ENCODE data around the gene AIFM1. TPM values are rescaled to one million over a fixed set of nuclear protein-coding genes. Genes with fewer than 3 reads are reported as not detected.

The AIFM1 gene
- total RNA-seq, 1 donor from 2014 or later, result 31.3 TPM

DNA sequence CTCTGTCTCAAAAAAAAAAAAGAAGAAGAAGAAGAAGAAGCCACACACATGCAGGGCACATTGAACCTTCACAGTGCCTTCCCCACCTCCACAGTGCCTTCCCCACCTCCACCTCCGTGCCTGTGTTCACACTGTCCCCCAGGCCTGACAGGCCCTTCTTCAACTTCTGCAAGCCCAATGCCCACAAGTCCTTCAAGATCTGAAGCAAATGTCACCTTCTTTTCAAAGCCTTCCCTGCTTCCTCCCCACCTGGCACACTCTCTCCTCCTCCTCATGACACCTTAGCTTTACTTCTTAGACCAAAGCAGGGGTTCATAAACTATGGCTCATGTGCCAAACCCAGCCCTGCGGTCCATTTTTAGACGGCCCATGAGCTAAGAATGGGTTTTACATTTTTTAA is 75.3 kb downstream of the AIFM1 start:
- DNase-seq (ENCODE audit: low spot score in 2 of 2, unreplicated experiment in 2 of 2), result no peak
- H3K27me3 Mint-ChIP-seq (ENCODE audit: low read depth), result no peaks in the 10 kb centered on the region
- TF ChIP-seq, protein P1, sequence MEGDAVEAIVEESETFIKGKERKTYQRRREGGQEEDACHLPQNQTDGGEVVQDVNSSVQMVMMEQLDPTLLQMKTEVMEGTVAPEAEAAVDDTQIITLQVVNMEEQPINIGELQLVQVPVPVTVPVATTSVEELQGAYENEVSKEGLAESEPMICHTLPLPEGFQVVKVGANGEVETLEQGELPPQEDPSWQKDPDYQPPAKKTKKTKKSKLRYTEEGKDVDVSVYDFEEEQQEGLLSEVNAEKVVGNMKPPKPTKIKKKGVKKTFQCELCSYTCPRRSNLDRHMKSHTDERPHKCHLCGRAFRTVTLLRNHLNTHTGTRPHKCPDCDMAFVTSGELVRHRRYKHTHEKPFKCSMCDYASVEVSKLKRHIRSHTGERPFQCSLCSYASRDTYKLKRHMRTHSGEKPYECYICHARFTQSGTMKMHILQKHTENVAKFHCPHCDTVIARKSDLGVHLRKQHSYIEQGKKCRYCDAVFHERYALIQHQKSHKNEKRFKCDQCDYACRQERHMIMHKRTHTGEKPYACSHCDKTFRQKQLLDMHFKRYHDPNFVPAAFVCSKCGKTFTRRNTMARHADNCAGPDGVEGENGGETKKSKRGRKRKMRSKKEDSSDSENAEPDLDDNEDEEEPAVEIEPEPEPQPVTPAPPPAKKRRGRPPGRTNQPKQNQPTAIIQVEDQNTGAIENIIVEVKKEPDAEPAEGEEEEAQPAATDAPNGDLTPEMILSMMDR (IDR thresholded peaks at IDR 0.05; ENCODE audit: unreplicated experiment), result no peak
- peaks cover 9% of the 10 kb centered on the region for H3K9me3 Mint-ChIP-seq
- no peak overlapping the region for H3K27ac Mint-ChIP-seq
- H3K4me1 Mint-ChIP-seq, result peaks cover 4% of the 10 kb centered on the region
- no peak overlapping the region for H3K4me3 Mint-ChIP-seq
- H3K36me3 Mint-ChIP-seq, result peaks cover 6% of the 10 kb centered on the region

DNA sequence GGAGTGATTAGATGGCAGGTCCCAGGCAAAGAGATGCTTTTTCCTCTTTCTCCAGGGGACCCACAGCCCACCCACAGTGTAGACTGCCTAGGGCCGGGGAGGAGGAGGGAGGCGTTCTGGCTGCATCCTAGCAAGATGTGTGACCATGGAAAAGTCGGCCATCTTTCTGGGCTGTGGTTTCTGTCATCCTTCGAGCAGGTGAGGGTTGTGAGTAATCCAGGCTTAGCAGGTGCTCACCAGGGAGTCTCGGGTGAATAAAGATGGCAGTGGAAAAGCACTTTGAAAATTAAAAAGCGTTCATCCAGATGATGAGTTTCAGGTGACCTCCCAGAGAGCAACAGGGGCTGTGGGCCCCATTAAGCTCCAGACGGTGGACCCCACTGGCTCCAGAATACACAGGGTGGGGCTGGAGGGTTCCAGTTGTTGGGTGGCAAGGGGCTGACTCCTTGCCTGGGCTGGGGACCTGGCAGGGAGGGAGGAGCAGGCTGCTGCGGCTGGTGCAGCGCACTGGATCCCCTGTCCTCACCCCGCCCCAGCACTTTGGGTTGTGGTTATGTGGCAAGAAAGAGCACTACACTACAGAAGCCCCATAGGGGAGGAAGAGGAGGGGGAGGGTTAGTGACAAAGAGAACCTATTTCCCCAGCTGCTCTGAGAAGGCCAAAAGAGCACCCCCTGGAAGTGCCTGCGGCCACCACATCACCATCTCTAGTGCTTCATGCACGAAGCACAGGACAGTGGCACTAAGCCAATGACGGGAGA is 79.0 kb downstream of the AIFM1 start:
- DNase-seq (ENCODE audit: low spot score in 2 of 2, unreplicated experiment in 2 of 2), result no peak
- Mint-ChIP-seq H3K36me3 (peaks cover 6% of the 10 kb centered on the region), H3K27ac (no peak overlapping the region), H3K4me3 (no peak overlapping the region), H3K27me3 (ENCODE audit: low read depth) (no peaks in the 10 kb centered on the region), H3K9me3 (peaks cover 9% of the 10 kb centered on the region), H3K4me1 (peaks cover 28% of the 10 kb centered on the region)
- TF ChIP-seq, protein P1 (IDR thresholded peaks at IDR 0.05; ENCODE audit: unreplicated experiment), result no peak

DNA sequence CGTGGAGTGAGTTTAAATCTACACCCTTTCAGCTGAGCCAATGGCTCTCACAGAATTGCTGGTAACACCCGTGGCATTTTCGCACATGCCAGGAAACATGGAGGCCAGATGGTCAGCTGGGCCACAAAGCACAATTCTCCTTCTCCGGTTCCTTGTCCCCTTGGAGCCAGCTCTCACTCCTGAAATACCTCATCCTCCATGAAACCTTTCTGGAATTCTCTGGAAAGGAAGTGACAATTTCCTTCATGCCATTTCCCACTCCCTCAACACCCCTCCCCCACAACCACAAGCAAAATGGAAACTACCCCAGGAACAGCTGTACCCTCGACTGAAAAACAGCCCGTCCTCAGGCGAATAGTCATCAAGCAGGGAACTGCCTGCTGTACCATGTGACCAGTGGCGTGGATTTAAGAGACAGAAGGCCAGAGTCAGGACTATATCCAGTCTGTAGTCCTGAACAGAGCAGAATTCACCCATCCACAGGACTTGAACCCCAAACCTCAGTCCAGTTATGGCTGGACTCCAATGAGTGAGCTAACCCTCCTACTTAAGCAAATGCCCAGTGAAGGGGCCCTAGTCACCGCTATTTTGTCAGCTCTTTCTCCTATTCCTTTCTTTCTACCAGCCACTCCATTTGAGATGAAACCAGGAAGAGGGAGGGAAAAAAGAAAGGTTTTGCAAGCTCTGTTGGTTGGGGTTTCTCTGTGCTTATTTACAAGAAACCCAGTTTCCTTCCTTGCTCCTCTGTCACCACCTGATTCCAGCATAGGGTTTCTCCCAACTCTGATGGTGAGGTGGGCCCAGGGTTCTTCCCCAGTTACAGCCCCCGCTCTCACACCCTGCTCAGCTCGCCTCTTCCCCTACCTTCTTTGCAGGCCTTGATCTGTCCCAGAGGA is 79.8 kb downstream of the AIFM1 start:
- no peak for DNase-seq (ENCODE audit: low spot score in 2 of 2, unreplicated experiment in 2 of 2)
- peaks cover 32% of the 10 kb centered on the region for H3K4me1 Mint-ChIP-seq
- H3K4me3 Mint-ChIP-seq, result no peak overlapping the region
- TF ChIP-seq, protein P1 (IDR thresholded peaks at IDR 0.05; ENCODE audit: unreplicated experiment), result no peak
- peaks cover 9% of the 10 kb centered on the region for H3K9me3 Mint-ChIP-seq
- peak overlapping the region; percentile 43 for H3K27ac Mint-ChIP-seq
- peaks cover 6% of the 10 kb centered on the region for H3K36me3 Mint-ChIP-seq
- no peaks in the 10 kb centered on the region for H3K27me3 Mint-ChIP-seq (ENCODE audit: low read depth)

DNA sequence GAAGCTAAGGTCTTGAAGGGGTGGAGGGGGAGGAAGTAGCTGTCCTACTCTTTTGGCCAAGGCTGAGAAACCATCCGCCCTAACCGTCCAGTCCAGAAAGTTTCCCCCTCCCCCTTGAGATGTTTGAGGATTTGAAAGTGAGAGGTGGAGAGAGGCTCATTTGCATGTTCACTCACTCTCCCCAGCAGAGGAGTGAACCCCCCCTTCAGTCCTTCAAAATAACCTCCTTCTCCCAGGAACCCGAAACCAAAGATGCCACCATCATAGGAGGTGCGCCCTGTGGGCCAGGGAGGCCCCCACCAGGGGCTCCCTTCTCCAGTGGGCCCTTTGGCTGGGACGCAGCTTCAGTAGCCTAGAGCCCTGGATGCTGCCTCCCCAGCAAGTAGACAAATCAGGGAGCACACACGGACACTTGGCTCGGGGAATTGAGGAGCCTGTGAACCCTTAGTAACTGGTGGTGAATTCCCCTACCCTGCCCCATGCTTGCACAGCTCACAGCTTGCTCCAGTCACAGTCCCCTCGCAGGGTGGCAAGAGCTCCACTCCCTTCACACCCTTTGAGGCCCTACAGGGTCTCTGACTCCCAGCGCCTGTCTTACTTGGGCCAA is 80.9 kb downstream of the AIFM1 start:
- H3K27me3 Mint-ChIP-seq (ENCODE audit: low read depth), result no peaks in the 10 kb centered on the region
- H3K4me1 Mint-ChIP-seq, result peaks cover 32% of the 10 kb centered on the region
- H3K4me3 Mint-ChIP-seq, result no peak overlapping the region
- peaks cover 8% of the 10 kb centered on the region for H3K36me3 Mint-ChIP-seq
- H3K9me3 Mint-ChIP-seq, result peaks cover 4% of the 10 kb centered on the region
- TF ChIP-seq, protein P1 (IDR thresholded peaks at IDR 0.05; ENCODE audit: unreplicated experiment), result no peak
- DNase-seq (ENCODE audit: low spot score in 2 of 2, unreplicated experiment in 2 of 2), result no peak
- no peak overlapping the region for H3K27ac Mint-ChIP-seq

DNA sequence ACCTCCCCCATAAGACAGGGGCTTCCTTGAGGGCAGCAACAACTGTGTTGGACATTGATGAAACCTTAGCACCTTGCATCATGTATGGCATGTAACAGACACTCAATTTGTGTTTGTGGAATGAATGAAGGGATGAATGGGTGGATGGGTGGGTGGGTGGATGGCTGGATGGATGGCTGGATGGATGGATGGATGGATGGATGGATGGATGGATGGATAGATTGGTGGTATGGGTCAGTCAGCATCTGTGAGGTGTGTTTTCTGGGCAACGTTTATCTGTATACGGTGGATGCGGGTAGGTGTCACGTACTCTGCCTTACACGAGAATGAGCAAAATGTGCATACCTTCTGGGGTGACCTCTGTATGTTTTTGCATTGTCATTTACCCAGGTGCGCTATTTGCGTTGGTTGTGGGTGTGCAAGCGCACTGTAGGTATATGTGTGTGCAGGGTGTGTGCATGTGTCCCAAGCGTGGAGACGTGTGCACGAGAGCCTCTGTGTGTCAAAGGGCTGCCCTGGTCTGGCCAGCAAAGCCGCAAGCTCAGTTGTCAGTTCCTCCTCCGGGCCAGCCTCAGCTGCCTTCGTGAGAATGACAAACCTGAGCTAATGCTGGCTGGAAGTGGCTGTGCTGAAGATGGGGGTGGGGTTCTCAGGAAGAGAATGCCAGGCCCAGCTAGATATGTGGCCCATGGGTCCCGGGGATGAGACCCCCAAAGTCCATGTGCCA is 81.8 kb downstream of the AIFM1 start:
- Mint-ChIP-seq H3K4me3 (no peak overlapping the region), H3K9me3 (peaks cover 4% of the 10 kb centered on the region), H3K36me3 (peaks cover 8% of the 10 kb centered on the region), H3K27ac (peak overlapping the region; percentile 31), H3K27me3 (ENCODE audit: low read depth) (no peaks in the 10 kb centered on the region), H3K4me1 (peaks cover 32% of the 10 kb centered on the region)
- TF ChIP-seq, protein P1 (IDR thresholded peaks at IDR 0.05; ENCODE audit: unreplicated experiment), result no peak
- DNase-seq (ENCODE audit: low spot score in 2 of 2, unreplicated experiment in 2 of 2), result no peak
